HEK293 (cell line): ENCODE results near the gene GJB2.

Source experiments
- CTCF ChIP-seq: fragments of 450-650 bp; formaldehyde crosslinking; IDR thresholded peaks from 2 replicates; pipeline ENCODE4 v1.5.1; 2016; ENCODE audit warnings: missing biosample characterization, missing genetic modification characterization
- KLF9 ChIP-seq: fragments of 450-650 bp; formaldehyde crosslinking; IDR thresholded peaks from 2 replicates; pipeline ENCODE4 v1.5.1; 2016; ENCODE audit warnings: missing biosample characterization, missing genetic modification characterization, low read depth
- REST ChIP-seq: fragments of 450-650 bp; formaldehyde crosslinking; IDR thresholded peaks from 2 replicates; pipeline ENCODE4 v1.5.1; 2016; ENCODE audit warnings: missing biosample characterization, missing genetic modification characterization
- SP2 ChIP-seq: fragments of 450-650 bp; formaldehyde crosslinking; IDR thresholded peaks from 2 replicates; pipeline ENCODE4 v1.5.1; 2016; ENCODE audit warnings: missing biosample characterization, missing genetic modification characterization
- ZBTB17 ChIP-seq: fragments of 450-650 bp; formaldehyde crosslinking; IDR thresholded peaks from 2 replicates; pipeline ENCODE4 v1.5.1; 2016; ENCODE audit warnings: missing biosample characterization, missing genetic modification characterization
- ZNF514 ChIP-seq: fragments of 450-650 bp; formaldehyde crosslinking; IDR thresholded peaks from 2 replicates; pipeline ENCODE4 v1.5.1; 2016; ENCODE audit warnings: missing biosample characterization, missing genetic modification characterization
- ZNF571 ChIP-seq: fragments of 450-650 bp; formaldehyde crosslinking; IDR thresholded peaks from 2 replicates; pipeline ENCODE4 v1.5.0; 2017; ENCODE audit warnings: missing biosample characterization, missing genetic modification characterization
- ZNF677 ChIP-seq: fragments of 450-650 bp; IDR thresholded peaks from 2 replicates; pipeline ENCODE4 v1.5.0; 2018; ENCODE audit warnings: missing biosample characterization, mild to moderate bottlenecking, missing genetic modification characterization, moderate library complexity
- TF ChIP-seq, protein P1 (sequence below): fragments of 450-650 bp; formaldehyde crosslinking; IDR thresholded peaks from 2 replicates; pipeline ENCODE4 v1.5.1; 2016; ENCODE audit warnings: missing biosample characterization, missing genetic modification characterization, low read depth
- TF ChIP-seq, protein P2 (sequence below): fragments of 450-650 bp; formaldehyde crosslinking; IDR thresholded peaks from 2 replicates; pipeline ENCODE4 v1.5.1; 2016; ENCODE audit warnings: missing biosample characterization, missing genetic modification characterization, borderline replicate concordance
- TF ChIP-seq, protein P3 (sequence below): fragments of 450-650 bp; formaldehyde crosslinking; IDR thresholded peaks from 2 replicates; pipeline ENCODE4 v1.5.1; 2016; ENCODE audit warnings: missing biosample characterization, missing genetic modification characterization
- TF ChIP-seq, protein P4 (sequence below): fragments of 450-650 bp; formaldehyde crosslinking; IDR thresholded peaks from 2 replicates; pipeline ENCODE4 v1.5.1; 2016; ENCODE audit warnings: missing biosample characterization, missing genetic modification characterization

- TF ChIP-seq CTCF (tag by site-specific recombination) (no peak), ZNF571 (no peak), REST (tag by site-specific recombination) (no peak), KLF9 (tag by site-specific recombination) (no peak), SP2 (tag by site-specific recombination) (no peak), ZNF514 (tag by site-specific recombination) (no peak), ZBTB17 (tag by site-specific recombination) (no peak), ZNF677 (no peak)
- TF ChIP-seq, protein P1, sequence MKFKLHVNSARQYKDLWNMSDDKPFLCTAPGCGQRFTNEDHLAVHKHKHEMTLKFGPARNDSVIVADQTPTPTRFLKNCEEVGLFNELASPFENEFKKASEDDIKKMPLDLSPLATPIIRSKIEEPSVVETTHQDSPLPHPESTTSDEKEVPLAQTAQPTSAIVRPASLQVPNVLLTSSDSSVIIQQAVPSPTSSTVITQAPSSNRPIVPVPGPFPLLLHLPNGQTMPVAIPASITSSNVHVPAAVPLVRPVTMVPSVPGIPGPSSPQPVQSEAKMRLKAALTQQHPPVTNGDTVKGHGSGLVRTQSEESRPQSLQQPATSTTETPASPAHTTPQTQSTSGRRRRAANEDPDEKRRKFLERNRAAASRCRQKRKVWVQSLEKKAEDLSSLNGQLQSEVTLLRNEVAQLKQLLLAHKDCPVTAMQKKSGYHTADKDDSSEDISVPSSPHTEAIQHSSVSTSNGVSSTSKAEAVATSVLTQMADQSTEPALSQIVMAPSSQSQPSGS (tag by site-specific recombination) = no peak
- TF ChIP-seq, protein P2, sequence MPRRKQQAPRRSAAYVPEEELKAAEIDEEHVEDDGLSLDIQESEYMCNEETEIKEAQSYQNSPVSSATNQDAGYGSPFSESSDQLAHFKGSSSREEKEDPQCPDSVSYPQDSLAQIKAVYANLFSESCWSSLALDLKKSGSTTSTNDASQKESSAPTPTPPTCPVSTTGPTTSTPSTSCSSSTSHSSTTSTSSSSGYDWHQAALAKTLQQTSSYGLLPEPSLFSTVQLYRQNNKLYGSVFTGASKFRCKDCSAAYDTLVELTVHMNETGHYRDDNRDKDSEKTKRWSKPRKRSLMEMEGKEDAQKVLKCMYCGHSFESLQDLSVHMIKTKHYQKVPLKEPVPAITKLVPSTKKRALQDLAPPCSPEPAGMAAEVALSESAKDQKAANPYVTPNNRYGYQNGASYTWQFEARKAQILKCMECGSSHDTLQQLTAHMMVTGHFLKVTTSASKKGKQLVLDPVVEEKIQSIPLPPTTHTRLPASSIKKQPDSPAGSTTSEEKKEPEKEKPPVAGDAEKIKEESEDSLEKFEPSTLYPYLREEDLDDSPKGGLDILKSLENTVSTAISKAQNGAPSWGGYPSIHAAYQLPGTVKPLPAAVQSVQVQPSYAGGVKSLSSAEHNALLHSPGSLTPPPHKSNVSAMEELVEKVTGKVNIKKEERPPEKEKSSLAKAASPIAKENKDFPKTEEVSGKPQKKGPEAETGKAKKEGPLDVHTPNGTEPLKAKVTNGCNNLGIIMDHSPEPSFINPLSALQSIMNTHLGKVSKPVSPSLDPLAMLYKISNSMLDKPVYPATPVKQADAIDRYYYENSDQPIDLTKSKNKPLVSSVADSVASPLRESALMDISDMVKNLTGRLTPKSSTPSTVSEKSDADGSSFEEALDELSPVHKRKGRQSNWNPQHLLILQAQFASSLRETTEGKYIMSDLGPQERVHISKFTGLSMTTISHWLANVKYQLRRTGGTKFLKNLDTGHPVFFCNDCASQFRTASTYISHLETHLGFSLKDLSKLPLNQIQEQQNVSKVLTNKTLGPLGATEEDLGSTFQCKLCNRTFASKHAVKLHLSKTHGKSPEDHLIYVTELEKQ (tag by site-specific recombination) = no peak
- TF ChIP-seq, protein P3, sequence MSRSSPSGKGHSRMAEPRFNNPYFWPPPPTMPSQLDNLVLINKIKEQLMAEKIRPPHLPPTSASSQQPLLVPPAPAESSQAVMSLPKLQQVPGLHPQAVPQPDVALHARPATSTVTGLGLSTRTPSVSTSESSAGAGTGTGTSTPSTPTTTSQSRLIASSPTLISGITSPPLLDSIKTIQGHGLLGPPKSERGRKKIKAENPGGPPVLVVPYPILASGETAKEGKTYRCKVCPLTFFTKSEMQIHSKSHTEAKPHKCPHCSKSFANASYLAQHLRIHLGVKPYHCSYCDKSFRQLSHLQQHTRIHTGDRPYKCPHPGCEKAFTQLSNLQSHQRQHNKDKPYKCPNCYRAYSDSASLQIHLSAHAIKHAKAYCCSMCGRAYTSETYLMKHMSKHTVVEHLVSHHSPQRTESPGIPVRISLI (tag by site-specific recombination) = no peak
- TF ChIP-seq, protein P4, sequence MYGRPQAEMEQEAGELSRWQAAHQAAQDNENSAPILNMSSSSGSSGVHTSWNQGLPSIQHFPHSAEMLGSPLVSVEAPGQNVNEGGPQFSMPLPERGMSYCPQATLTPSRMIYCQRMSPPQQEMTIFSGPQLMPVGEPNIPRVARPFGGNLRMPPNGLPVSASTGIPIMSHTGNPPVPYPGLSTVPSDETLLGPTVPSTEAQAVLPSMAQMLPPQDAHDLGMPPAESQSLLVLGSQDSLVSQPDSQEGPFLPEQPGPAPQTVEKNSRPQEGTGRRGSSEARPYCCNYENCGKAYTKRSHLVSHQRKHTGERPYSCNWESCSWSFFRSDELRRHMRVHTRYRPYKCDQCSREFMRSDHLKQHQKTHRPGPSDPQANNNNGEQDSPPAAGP = no peak
These were observed 17.3 kb downstream of the GJB2 start for GRCh38 chr13:20175406-20175794.
